IMR-90 (cell line): Measurements from ENCODE around the gene GALNT5.

Experiments
- CEBPB ChIP-seq: IDR thresholded peaks from 2 replicates; pipeline ENCODE4 v1.6.1; 2012; ENCODE audit warnings: low read depth, low read length, improper control_type of control experiment
- FOS ChIP-seq: fragments of 150-350 bp; IDR thresholded peaks from 2 replicates; pipeline ENCODE4 v1.6.1; 2016; ENCODE audit warnings: low read depth, low read length
- MAFK ChIP-seq: IDR thresholded peaks from 2 replicates; pipeline ENCODE4 v1.6.1; 2012; ENCODE audit warnings: low read depth, low read length, improper control_type of control experiment
- MAZ ChIP-seq: IDR thresholded peaks from 2 replicates; pipeline ENCODE4 v1.6.1; 2012; ENCODE audit warnings: low read depth, mild to moderate bottlenecking, low read length, improper control_type of control experiment, moderate library complexity, borderline replicate concordance
- MXI1 ChIP-seq: IDR thresholded peaks from 2 replicates; pipeline ENCODE4 v1.6.1; 2012; ENCODE audit warnings: low read depth, mild to moderate bottlenecking, low read length, moderate library complexity, borderline replicate concordance
- POLR2A ChIP-seq: IDR thresholded peaks from 2 replicates; pipeline ENCODE4 v1.6.1; 2012; ENCODE audit warnings: mild to moderate bottlenecking, low read depth, low read length
- RAD21 ChIP-seq: IDR thresholded peaks from 2 replicates; pipeline ENCODE4 v1.6.1; 2012; ENCODE audit warnings: low read length, improper control_type of control experiment
- RCOR1 ChIP-seq: IDR thresholded peaks from 2 replicates; pipeline ENCODE4 v1.6.1; 2012; ENCODE audit warnings: mild to moderate bottlenecking, low read length, improper control_type of control experiment; ENCODE audit not compliant: insufficient replicate concordance
- RFX5 ChIP-seq: IDR thresholded peaks from 2 replicates; pipeline ENCODE4 v1.8.0; 2012; ENCODE audit warnings: low read depth, mild to moderate bottlenecking, low read length, moderate library complexity
- SMC3 ChIP-seq: fragments of 150-350 bp; IDR thresholded peaks from 2 replicates; pipeline ENCODE4 v1.6.1; 2016; ENCODE audit warnings: low read depth, mild to moderate bottlenecking, antibody characterized with exemption, low read length, moderate library complexity
- TF ChIP-seq, protein P1 (sequence below): conservative IDR thresholded peaks from 2 replicates; pipeline ENCODE4 v1.5.1; 2012; ENCODE audit warnings: mild to moderate bottlenecking, low read depth, low read length, improper control_type of control experiment
- TF ChIP-seq, protein P2 (sequence below): fragments of 150-350 bp; IDR thresholded peaks from 2 replicates; pipeline ENCODE4 v1.6.1; 2017; ENCODE audit warnings: mild to moderate bottlenecking, antibody characterized with exemption, low read length, low read depth

DNA sequence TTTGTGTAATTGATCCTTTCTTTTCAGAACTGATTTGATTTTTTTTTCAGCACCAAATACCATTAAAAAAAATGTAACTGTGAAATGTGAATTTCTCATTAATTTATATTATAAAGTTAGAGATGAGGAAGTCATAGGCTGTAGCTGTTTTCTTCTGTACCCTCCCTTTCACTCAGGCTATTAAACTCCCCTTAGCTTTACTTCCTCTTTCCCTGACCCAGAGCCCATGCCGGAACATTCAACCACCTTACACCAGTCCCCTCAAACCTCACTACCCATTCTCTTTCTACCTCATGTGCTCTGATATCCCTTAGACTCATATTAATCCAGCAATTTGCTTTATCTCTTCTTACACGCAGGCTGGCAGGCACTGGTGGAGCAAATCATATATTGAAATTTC lies 12.4 kb downstream of the GALNT5 start:
- TF ChIP-seq, protein P1, sequence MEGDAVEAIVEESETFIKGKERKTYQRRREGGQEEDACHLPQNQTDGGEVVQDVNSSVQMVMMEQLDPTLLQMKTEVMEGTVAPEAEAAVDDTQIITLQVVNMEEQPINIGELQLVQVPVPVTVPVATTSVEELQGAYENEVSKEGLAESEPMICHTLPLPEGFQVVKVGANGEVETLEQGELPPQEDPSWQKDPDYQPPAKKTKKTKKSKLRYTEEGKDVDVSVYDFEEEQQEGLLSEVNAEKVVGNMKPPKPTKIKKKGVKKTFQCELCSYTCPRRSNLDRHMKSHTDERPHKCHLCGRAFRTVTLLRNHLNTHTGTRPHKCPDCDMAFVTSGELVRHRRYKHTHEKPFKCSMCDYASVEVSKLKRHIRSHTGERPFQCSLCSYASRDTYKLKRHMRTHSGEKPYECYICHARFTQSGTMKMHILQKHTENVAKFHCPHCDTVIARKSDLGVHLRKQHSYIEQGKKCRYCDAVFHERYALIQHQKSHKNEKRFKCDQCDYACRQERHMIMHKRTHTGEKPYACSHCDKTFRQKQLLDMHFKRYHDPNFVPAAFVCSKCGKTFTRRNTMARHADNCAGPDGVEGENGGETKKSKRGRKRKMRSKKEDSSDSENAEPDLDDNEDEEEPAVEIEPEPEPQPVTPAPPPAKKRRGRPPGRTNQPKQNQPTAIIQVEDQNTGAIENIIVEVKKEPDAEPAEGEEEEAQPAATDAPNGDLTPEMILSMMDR: no peak
- no peak for TF ChIP-seq SMC3
- no peak for TF ChIP-seq RAD21
- no peak for TF ChIP-seq RCOR1
- TF ChIP-seq POLR2A: no peak
- no peak for TF ChIP-seq MAFK
- TF ChIP-seq FOS: no peak
- no peak for TF ChIP-seq RFX5
- no peak for TF ChIP-seq CEBPB
- TF ChIP-seq MAZ: no peak
- TF ChIP-seq, protein P2, sequence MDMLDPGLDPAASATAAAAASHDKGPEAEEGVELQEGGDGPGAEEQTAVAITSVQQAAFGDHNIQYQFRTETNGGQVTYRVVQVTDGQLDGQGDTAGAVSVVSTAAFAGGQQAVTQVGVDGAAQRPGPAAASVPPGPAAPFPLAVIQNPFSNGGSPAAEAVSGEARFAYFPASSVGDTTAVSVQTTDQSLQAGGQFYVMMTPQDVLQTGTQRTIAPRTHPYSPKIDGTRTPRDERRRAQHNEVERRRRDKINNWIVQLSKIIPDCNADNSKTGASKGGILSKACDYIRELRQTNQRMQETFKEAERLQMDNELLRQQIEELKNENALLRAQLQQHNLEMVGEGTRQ: no peak
- no peak for TF ChIP-seq MXI1
